Ovary (tissue), 3 donors: ENCODE results near the gene C1orf226.

Experiments
- CTCF ChIP-seq, 3 donors: fragments of 450-650 bp in 2 of 3; fragments of 200-600 bp in 1 of 3; IDR thresholded peaks; one replicate each; pipeline versions ENCODE4 v1.5.1 to v1.8.0; 2016 to 2022; ENCODE audit warnings: antibody characterized with exemption in 3 of 3, mild to moderate bottlenecking in 1 of 3
- EP300 ChIP-seq: sonication (generic); formaldehyde crosslinking; IDR thresholded peaks from one replicate; pipeline ENCODE4 v1.6.1; 2017; ENCODE audit warnings: antibody characterized with exemption
- donor health status: DM: no; HTN: no; CAD: no.

- no peak for TF ChIP-seq CTCF (IDR thresholded peaks at IDR 0.05)
- TF ChIP-seq EP300: no peak
Observed at GRCh38 chr1:162367772-162368171, 13.8 kb upstream of the C1orf226 start.
